ENCODE data around the gene NPRL2.

The NPRL2 gene

GRCh38 chr3:50350527-50351322 is at the start of gene NPRL2, which contains the start of gene CYB561D2:
TSS of gene NPRL2 (minus strand) at chr3:50350775. CDS start at chr3:50350652, 123 bp downstream.
TSS of gene CYB561D2 (plus strand) at chr3:50350862. CDS start at chr3:50351434, 572 bp downstream.
- Histone ChIP-seq H3K36me3 (ENCODE audit: insufficient read depth, insufficient read length, low read length) (peaks cover 62% of the 10 kb centered on the region), H3K4me1 (ENCODE audit: insufficient read depth, insufficient read length) (peaks cover 8% of the 10 kb centered on the region), H3K4me3 (ENCODE audit: insufficient read length, low read depth) (peak within 1 kb of the TSS; percentile 100), H3K27me3 (ENCODE audit: insufficient read depth, insufficient read length) (peaks cover 5% of the 10 kb centered on the region), H3K9me3 (ENCODE audit: insufficient read depth, low read length) (no peaks in the 10 kb centered on the region), H3K9ac (ENCODE audit: insufficient read length, low read depth) (peak within 1 kb of the TSS; percentile 96)
- no peak for TF ChIP-seq ZNF274 (IDR thresholded peaks at IDR 0.05; ENCODE audit: low read depth, low read length)
- TF ChIP-seq YY1 (IDR thresholded peaks at IDR 0.05; ENCODE audit: insufficient read depth, insufficient read length) = no peak
- no peak for TF ChIP-seq SUZ12 (IDR thresholded peaks at IDR 0.05; ENCODE audit: extremely low read depth, insufficient read depth, insufficient read length)
- peak; percentile 85 for DNase-seq (ENCODE audit: low read depth, low spot score)

DNA sequence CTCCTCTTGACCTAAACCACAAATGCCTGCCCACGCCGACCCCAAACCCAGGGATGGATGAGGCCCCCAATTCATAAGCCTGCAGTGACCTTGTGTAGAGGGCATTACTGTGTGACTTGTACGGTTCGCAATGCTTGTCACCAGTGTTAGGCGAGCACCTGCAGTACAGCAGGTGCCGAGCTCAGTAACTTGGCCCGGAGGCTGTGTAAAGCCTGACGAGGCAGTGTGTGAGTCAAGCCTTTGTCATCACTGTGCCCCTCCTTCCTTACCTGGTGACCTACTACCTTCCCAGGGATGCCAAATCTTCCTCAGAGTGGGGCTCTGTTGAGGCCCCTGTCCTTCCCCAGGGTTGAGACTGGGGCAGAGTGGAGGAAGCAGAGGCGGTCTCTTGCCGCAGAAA is 45.9 kb upstream of the NPRL2 start:
- Histone ChIP-seq H3K9me3 (ENCODE audit: insufficient read depth, low read length) (no peaks in the 10 kb centered on the region), H3K27me3 (ENCODE audit: insufficient read depth, insufficient read length) (peaks cover 11% of the 10 kb centered on the region), H3K4me3 (ENCODE audit: insufficient read length, low read depth) (no peak overlapping the region), H3K4me1 (ENCODE audit: insufficient read depth, insufficient read length) (peaks cover 8% of the 10 kb centered on the region), H3K9ac (ENCODE audit: insufficient read length, low read depth) (no peak overlapping the region), H3K36me3 (ENCODE audit: insufficient read depth, insufficient read length, low read length) (no peaks in the 10 kb centered on the region)
- TF ChIP-seq YY1 (IDR thresholded peaks at IDR 0.05; ENCODE audit: insufficient read depth, insufficient read length) (no peak), SUZ12 (IDR thresholded peaks at IDR 0.05; ENCODE audit: extremely low read depth, insufficient read depth, insufficient read length) (no peak)
- DNase-seq (ENCODE audit: low read depth, low spot score) = no peak

DNA sequence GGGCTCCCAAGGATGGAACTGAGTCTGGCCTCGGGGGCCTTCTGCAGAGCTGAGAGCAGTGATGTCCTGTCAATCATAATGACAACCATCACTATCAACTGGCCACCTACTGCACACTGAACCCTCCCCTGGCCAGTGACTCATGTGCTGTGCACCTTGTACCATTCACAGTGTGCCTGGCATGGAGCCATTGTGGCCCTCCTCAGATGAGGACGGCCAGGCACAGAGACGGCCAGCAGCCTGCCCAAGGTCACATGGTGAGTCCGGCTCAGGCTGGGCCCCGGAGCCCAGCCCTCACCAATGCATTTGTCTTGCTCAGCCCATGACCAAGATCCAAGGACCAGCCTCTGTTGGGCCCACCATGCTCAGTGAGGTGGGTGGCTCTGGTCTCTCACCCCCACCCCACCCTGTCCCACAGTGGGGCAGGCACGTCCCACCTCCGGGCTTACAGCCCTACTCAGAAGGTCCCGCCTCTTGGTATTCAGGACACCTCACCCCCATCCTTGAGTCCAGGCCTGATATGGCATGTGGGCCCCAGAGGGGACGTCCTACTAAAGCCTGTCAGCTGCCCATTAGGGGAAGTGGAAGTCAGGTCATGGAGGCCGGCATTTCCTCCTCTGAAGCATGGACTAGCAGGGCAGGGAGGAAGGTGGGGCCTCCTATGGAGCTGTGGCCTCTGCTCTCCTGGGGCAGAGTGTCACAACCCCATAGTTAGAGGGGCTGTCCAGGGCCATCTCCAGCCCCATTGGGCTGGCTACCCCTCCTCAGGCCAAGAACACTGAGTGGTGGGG is 44.7 kb upstream of the NPRL2 start:
- Histone ChIP-seq H3K4me1 (ENCODE audit: insufficient read depth, insufficient read length) (peaks cover 12% of the 10 kb centered on the region), H3K9me3 (ENCODE audit: insufficient read depth, low read length) (no peaks in the 10 kb centered on the region), H3K9ac (ENCODE audit: insufficient read length, low read depth) (no peak overlapping the region), H3K36me3 (ENCODE audit: insufficient read depth, insufficient read length, low read length) (no peaks in the 10 kb centered on the region), H3K27me3 (ENCODE audit: insufficient read depth, insufficient read length) (peaks cover 10% of the 10 kb centered on the region), H3K4me3 (ENCODE audit: insufficient read length, low read depth) (no peak overlapping the region)
- DNase-seq (ENCODE audit: low read depth, low spot score) = no peak
- TF ChIP-seq ZNF274 (IDR thresholded peaks at IDR 0.05; ENCODE audit: low read depth, low read length) = no peak
- no peak for TF ChIP-seq SUZ12 (IDR thresholded peaks at IDR 0.05; ENCODE audit: extremely low read depth, insufficient read depth, insufficient read length)
- TF ChIP-seq YY1 (IDR thresholded peaks at IDR 0.05; ENCODE audit: insufficient read depth, insufficient read length) = no peak

GRCh38 chr3:50393061-50393460 is 42.5 kb upstream of the NPRL2 start:
- peaks cover 3% of the 10 kb centered on the region for H3K27me3 ChIP-seq (ENCODE audit: insufficient read depth, insufficient read length)
- H3K4me1 ChIP-seq (ENCODE audit: insufficient read depth, insufficient read length) = peaks cover 16% of the 10 kb centered on the region
- DNase-seq (ENCODE audit: low read depth, low spot score) = no peak
- no peaks in the 10 kb centered on the region for H3K36me3 ChIP-seq (ENCODE audit: insufficient read depth, insufficient read length, low read length)
- H3K9me3 ChIP-seq (ENCODE audit: insufficient read depth, low read length) = no peaks in the 10 kb centered on the region
- TF ChIP-seq YY1 (IDR thresholded peaks at IDR 0.05; ENCODE audit: insufficient read depth, insufficient read length) (no peak), SUZ12 (IDR thresholded peaks at IDR 0.05; ENCODE audit: extremely low read depth, insufficient read depth, insufficient read length) (no peak), ZNF274 (IDR thresholded peaks at IDR 0.05; ENCODE audit: low read depth, low read length) (no peak)
- no peak overlapping the region for H3K9ac ChIP-seq (ENCODE audit: insufficient read length, low read depth)
- no peak overlapping the region for H3K4me3 ChIP-seq (ENCODE audit: insufficient read length, low read depth)

DNA sequence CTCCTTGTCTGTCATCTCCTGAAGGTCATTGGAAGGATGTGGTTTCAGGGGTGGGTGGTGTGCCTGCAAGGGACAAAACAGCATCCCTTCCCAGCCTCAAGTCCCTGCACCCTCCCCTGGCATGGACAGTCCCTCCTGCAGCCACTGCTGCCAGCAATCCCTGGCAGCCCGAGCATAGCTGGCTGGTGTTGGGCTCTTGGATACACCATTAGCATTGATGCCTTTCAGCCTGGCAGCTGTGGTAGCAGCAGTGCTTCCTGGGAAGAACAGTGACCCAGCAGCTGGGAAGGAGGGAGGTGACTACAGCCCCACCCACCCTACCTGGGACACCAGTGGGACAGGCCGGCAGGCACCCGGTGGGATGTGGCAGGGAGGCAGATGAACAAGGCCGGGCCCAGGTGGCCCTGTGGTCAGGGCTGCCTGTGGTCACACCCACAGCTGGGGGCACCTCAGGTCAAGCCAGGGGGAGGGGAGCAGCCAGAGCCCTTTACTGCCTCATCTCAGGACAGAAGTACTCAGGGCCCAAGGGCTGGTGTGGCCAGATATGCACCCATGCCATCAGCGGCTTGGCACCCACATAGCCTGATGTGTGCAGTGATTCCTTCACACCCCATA is 41.6 kb upstream of the NPRL2 start:
- no peak overlapping the region for H3K9ac ChIP-seq (ENCODE audit: insufficient read length, low read depth)
- no peaks in the 10 kb centered on the region for H3K9me3 ChIP-seq (ENCODE audit: insufficient read depth, low read length)
- H3K27me3 ChIP-seq (ENCODE audit: insufficient read depth, insufficient read length) = no peaks in the 10 kb centered on the region
- DNase-seq (ENCODE audit: low read depth, low spot score) = no peak
- no peaks in the 10 kb centered on the region for H3K36me3 ChIP-seq (ENCODE audit: insufficient read depth, insufficient read length, low read length)
- TF ChIP-seq ZNF274 (IDR thresholded peaks at IDR 0.05; ENCODE audit: low read depth, low read length) = no peak
- no peak for TF ChIP-seq SUZ12 (IDR thresholded peaks at IDR 0.05; ENCODE audit: extremely low read depth, insufficient read depth, insufficient read length)
- no peak for TF ChIP-seq YY1 (IDR thresholded peaks at IDR 0.05; ENCODE audit: insufficient read depth, insufficient read length)
- H3K4me3 ChIP-seq (ENCODE audit: insufficient read length, low read depth) = no peak overlapping the region
- H3K4me1 ChIP-seq (ENCODE audit: insufficient read depth, insufficient read length) = peaks cover 16% of the 10 kb centered on the region

DNA sequence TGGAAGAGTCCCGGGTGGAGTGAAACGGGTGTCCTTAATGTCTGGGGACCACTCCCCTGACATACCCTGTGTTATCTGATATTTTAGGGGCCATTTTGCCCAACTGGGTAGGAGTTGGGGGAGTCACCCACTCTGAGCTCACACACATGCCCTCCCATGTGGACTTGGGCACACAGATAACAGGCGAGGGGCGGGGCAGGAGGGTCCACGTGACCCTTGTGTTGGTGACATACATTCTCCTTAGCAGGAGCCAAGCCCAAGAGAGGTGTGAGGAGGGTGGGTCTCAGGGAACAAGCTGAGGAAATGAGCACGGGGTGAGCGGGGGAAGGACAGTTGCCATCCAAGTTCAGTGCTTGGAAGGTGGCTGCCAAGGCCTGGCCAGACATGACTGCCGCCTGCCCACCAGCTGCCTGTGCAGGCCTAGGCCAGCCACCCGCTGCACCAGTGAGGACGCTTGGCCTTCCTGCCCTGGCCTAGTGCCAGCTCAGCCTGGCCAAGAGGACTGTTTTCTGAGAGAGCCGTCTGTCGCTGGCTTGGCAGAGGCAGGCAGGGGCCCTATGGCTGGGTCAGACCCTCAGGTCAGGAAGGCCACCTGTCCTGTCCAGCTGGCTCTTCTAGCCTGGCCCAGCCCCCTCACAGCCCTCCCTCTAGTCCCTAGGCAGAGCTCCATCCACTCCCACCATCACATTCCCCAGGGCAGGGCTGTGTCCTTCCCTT is 40.1 kb upstream of the NPRL2 start:
- Histone ChIP-seq H3K27me3 (ENCODE audit: insufficient read depth, insufficient read length) (no peaks in the 10 kb centered on the region), H3K9ac (ENCODE audit: insufficient read length, low read depth) (no peak overlapping the region), H3K4me1 (ENCODE audit: insufficient read depth, insufficient read length) (peaks cover 13% of the 10 kb centered on the region), H3K4me3 (ENCODE audit: insufficient read length, low read depth) (no peak overlapping the region), H3K36me3 (ENCODE audit: insufficient read depth, insufficient read length, low read length) (no peaks in the 10 kb centered on the region), H3K9me3 (ENCODE audit: insufficient read depth, low read length) (no peaks in the 10 kb centered on the region)
- DNase-seq (ENCODE audit: low read depth, low spot score) = no peak
- no peak for TF ChIP-seq ZNF274 (IDR thresholded peaks at IDR 0.05; ENCODE audit: low read depth, low read length)
- no peak for TF ChIP-seq SUZ12 (IDR thresholded peaks at IDR 0.05; ENCODE audit: extremely low read depth, insufficient read depth, insufficient read length)
- no peak for TF ChIP-seq YY1 (IDR thresholded peaks at IDR 0.05; ENCODE audit: insufficient read depth, insufficient read length)

Measured in NT2/D1 (cell line).